IMR-90 (cell line): Measurements from ENCODE around the gene TMTC2. TPM values are rescaled to one million over a fixed set of nuclear protein-coding genes. Genes with fewer than 3 reads are reported as not detected.

Experiments
- ATAC-seq: fragments of 200-7000 bp; cut with Tn5 transposase; 2 replicates; pipeline ENCODE4 v1.9.1; 2020; ENCODE audit warnings: low read depth, mild to moderate bottlenecking, moderate library complexity
- BruUV-seq: library from RNA; stranded (reverse); fragments of 400-500 nt; replicated peaks from 2 replicates; lab custom pipeline; 2021; lab: Mats Ljungman, UMichigan
- CTCF ChIA-PET: fragments of 300-600 bp; formaldehyde crosslinking; extraction: SDS; loops from one replicate; lab custom pipeline; 2021; ENCODE audit warnings: antibody characterized with exemption; lab: Yijun Ruan, JAX
- POLR2A ChIA-PET: fragments of 300-600 bp; sonication (Branson Sonifier 250); formaldehyde crosslinking; loops from one replicate; lab custom pipeline; 2022; ENCODE audit warnings: antibody characterized with exemption; ENCODE audit not compliant: unreplicated experiment; lab: Charles Lee
- DNase-seq: peaks from one replicate; pipeline ENCODE4 v3.0.0; 2013
- H2AFZ ChIP-seq: replicated peaks from 2 replicates; pipeline ENCODE3; 2013; ENCODE audit warnings: low read length, mild to moderate bottlenecking; ENCODE audit not compliant: poor library complexity
- H2AK5ac ChIP-seq: 2 replicates; pipeline ENCODE4 v1.6.1; 2013; ENCODE audit warnings: low read depth, low read length, inconsistent platforms
- H2AK9ac ChIP-seq: replicated peaks from 2 replicates; pipeline ENCODE3; 2013; ENCODE audit warnings: mild to moderate bottlenecking, low read depth, low read length, moderate library complexity; ENCODE audit not compliant: poor library complexity
- H2BK120ac ChIP-seq: 2 replicates; pipeline ENCODE4 v1.6.1; 2013; ENCODE audit warnings: low read depth, low read length, inconsistent platforms
- H2BK15ac ChIP-seq: 3 replicates; pipeline ENCODE4 v1.6.1; 2013; ENCODE audit warnings: low read depth, low read length, inconsistent platforms
- H2BK20ac ChIP-seq: 2 replicates; pipeline ENCODE4 v1.6.1; 2013; ENCODE audit warnings: low read depth, mild to moderate bottlenecking, inconsistent platforms, low read length, moderate library complexity
- H2BK5ac ChIP-seq: 2 replicates; pipeline ENCODE4 v1.6.1; 2013; ENCODE audit warnings: mild to moderate bottlenecking, low read depth, low read length, inconsistent platforms; ENCODE audit not compliant: poor library complexity, severe bottlenecking
- H3K14ac ChIP-seq: replicated peaks from 2 replicates; pipeline ENCODE4 v1.6.1; 2013; ENCODE audit warnings: low read depth, low read length, inconsistent platforms
- H3K18ac ChIP-seq: 2 replicates; pipeline ENCODE4 v1.6.1; 2013; ENCODE audit warnings: low read depth, low read length, control low read depth
- H3K23ac ChIP-seq: 2 replicates; pipeline ENCODE4 v1.6.1; 2013; ENCODE audit warnings: low read depth, low read length, inconsistent platforms
- H3K27ac ChIP-seq: 2 replicates; pipeline ENCODE4 v1.5.1; 2013; ENCODE audit warnings: mild to moderate bottlenecking, control low read depth, low read length; ENCODE audit not compliant: insufficient read depth
- H3K27me3 ChIP-seq: 2 replicates; pipeline ENCODE4 v1.6.1; 2013; ENCODE audit warnings: low read length; ENCODE audit not compliant: control insufficient read depth, insufficient read depth
- H3K36me3 ChIP-seq: 2 replicates; pipeline ENCODE4 v1.6.1; 2013; ENCODE audit warnings: low read length, mixed read lengths; ENCODE audit not compliant: control insufficient read depth, insufficient read depth
- H3K4ac ChIP-seq: 2 replicates; pipeline ENCODE4 v1.6.1; 2013; ENCODE audit warnings: low read depth, low read length, inconsistent platforms
- H3K4me1 ChIP-seq: 2 replicates; pipeline ENCODE4 v1.6.1; 2013; ENCODE audit warnings: low read length, mixed read lengths; ENCODE audit not compliant: control insufficient read depth, insufficient read depth
- H3K4me2 ChIP-seq: 2 replicates; pipeline ENCODE4 v1.6.1; 2013; ENCODE audit warnings: low read depth, mild to moderate bottlenecking, control low read depth, low read length, moderate library complexity
- H3K4me3 ChIP-seq: 2 replicates; pipeline ENCODE4 v1.5.1; 2013; ENCODE audit warnings: low read depth, mild to moderate bottlenecking, control low read depth, low read length, moderate library complexity; ENCODE audit not compliant: insufficient read depth
- H3K56ac ChIP-seq: 2 replicates; pipeline ENCODE4 v1.6.1; 2013; ENCODE audit warnings: low read length, inconsistent platforms; ENCODE audit not compliant: insufficient read depth; ENCODE audit errors: extremely low read depth
- H3K79me1 ChIP-seq, 2 experiments: 2 replicates each; pipeline ENCODE4 v1.6.1; 2013; ENCODE audit warnings: low read length in 2 of 2, inconsistent platforms in 1 of 2, low read depth in 1 of 2
- H3K9ac ChIP-seq: 2 replicates; pipeline ENCODE4 v1.6.1; 2013; ENCODE audit warnings: low read depth, low read length, control low read depth
- H3K9me1 ChIP-seq: 2 replicates; pipeline ENCODE4 v1.6.1; 2013; ENCODE audit warnings: low read length, inconsistent platforms; ENCODE audit not compliant: insufficient read depth
- H3K9me3 ChIP-seq: 2 replicates; pipeline ENCODE4 v1.6.1; 2013; ENCODE audit warnings: low read length; ENCODE audit not compliant: control insufficient read depth, insufficient read depth
- H4K20me1 ChIP-seq: 2 replicates; pipeline ENCODE4 v1.6.1; 2013; ENCODE audit warnings: low read length, inconsistent platforms; ENCODE audit not compliant: insufficient read depth
- H4K5ac ChIP-seq: 2 replicates; pipeline ENCODE4 v1.6.1; 2013; ENCODE audit warnings: mild to moderate bottlenecking, low read depth, low read length, control low read depth
- H4K8ac ChIP-seq, 2 experiments: 2 replicates each; pipeline ENCODE4 v1.6.1; 2013; ENCODE audit warnings: low read depth in 2 of 2, low read length in 2 of 2, control low read depth in 1 of 2, inconsistent platforms in 1 of 2
- H4K91ac ChIP-seq: 2 replicates; pipeline ENCODE4 v1.6.1; 2013; ENCODE audit warnings: low read depth, low read length, inconsistent platforms; ENCODE audit not compliant: insufficient read depth
- BHLHE40 ChIP-seq: fragments of 150-350 bp; IDR thresholded peaks from 2 replicates; pipeline ENCODE4 v1.6.1; 2016; ENCODE audit warnings: mild to moderate bottlenecking, low read depth, low read length
- CEBPB ChIP-seq: IDR thresholded peaks from 2 replicates; pipeline ENCODE4 v1.6.1; 2012; ENCODE audit warnings: low read depth, low read length, improper control_type of control experiment
- CTCF ChIP-seq: conservative IDR thresholded peaks from 2 replicates; pipeline ENCODE4 v1.5.1; 2012; ENCODE audit warnings: mild to moderate bottlenecking, low read depth, low read length, improper control_type of control experiment
- FOS ChIP-seq: fragments of 150-350 bp; IDR thresholded peaks from 2 replicates; pipeline ENCODE4 v1.6.1; 2016; ENCODE audit warnings: low read depth, low read length
- MAFK ChIP-seq: IDR thresholded peaks from 2 replicates; pipeline ENCODE4 v1.6.1; 2012; ENCODE audit warnings: low read depth, low read length, improper control_type of control experiment
- MAZ ChIP-seq: IDR thresholded peaks from 2 replicates; pipeline ENCODE4 v1.6.1; 2012; ENCODE audit warnings: low read depth, mild to moderate bottlenecking, low read length, improper control_type of control experiment, moderate library complexity, borderline replicate concordance
- NFE2L2 ChIP-seq: fragments of 150-350 bp; IDR thresholded peaks from 2 replicates; pipeline ENCODE4 v1.6.1; 2016; ENCODE audit warnings: low read depth, mild to moderate bottlenecking, low read length
- POLR2A ChIP-seq: IDR thresholded peaks from 2 replicates; pipeline ENCODE4 v1.6.1; 2012; ENCODE audit warnings: mild to moderate bottlenecking, low read depth, low read length
- RAD21 ChIP-seq: IDR thresholded peaks from 2 replicates; pipeline ENCODE4 v1.6.1; 2012; ENCODE audit warnings: low read length, improper control_type of control experiment
- RFX5 ChIP-seq: IDR thresholded peaks from 2 replicates; pipeline ENCODE4 v1.8.0; 2012; ENCODE audit warnings: low read depth, mild to moderate bottlenecking, low read length, moderate library complexity
- SMC3 ChIP-seq: fragments of 150-350 bp; IDR thresholded peaks from 2 replicates; pipeline ENCODE4 v1.6.1; 2016; ENCODE audit warnings: low read depth, mild to moderate bottlenecking, antibody characterized with exemption, low read length, moderate library complexity
- WGBS, 2 experiments: methylation state at CpG; one replicate each; pipeline versions ENCODE4 v1.1.5 to v1.1.7; 2013; ENCODE audit warnings: missing lambda C conversion rate in 2 of 2; ENCODE audit not compliant: insufficient read length in 1 of 2; ENCODE audit errors: extremely low coverage in 2 of 2; 5-methylcytosine and 5-hydroxymethylcytosine counted together
- dilution Hi-C: fragments of 300-500 bp; cut with HindIII; formaldehyde crosslinking; loops from one replicate; pipeline ENCODE4 v1.14.3; 2018; ENCODE audit warnings: low sequenced_read_pairs; ENCODE audit not compliant: unreplicated experiment
- in situ Hi-C: fragments of 300-500 bp; cut with MboI; formaldehyde crosslinking; loops from 3 replicates; pipeline ENCODE4 v1.14.3; 2019; ENCODE audit warnings: low sequenced_read_pairs, inconsistent platforms, mixed read lengths
- intact Hi-C: fragments of 100-400 bp; cut with micrococcal nuclease; formaldehyde crosslinking; loops from 2 replicates; pipeline ENCODE4 v1.10.0; 2022
- polyA plus RNA-seq, 3 experiments: library from polyadenylated mRNA; depleted of rRNA; stranded (reverse); fragments of >200 nt; gene quantifications; 2 replicates each; pipeline ENCODE4 v1.2.3, GENCODE V29; 2012; ENCODE audit warnings: low replicate concordance in 1 of 3
- total RNA-seq: library from RNA; depleted of rRNA; stranded (reverse); fragments of >200 nt; gene quantifications from 2 replicates; pipeline ENCODE4 v1.2.3, GENCODE V29; 2012

TMTC2 gene
- total and polyA plus RNA-seq, 2 of the 4 experiments (the other 2 are of a cell fraction), result 0.56 to 1.4 TPM

- no peak overlapping the region for H3K18ac ChIP-seq
- no peaks in the 10 kb centered on the region for H4K20me1 ChIP-seq
- no peak for ATAC-seq
- H4K8ac ChIP-seq, result no peak overlapping the region
- no peak overlapping the region for H3K4ac ChIP-seq
- no peak for DNase-seq
- H3K23ac ChIP-seq, result no peak overlapping the region
- H2AK9ac ChIP-seq, result no peak overlapping the region
- H3K9me3 ChIP-seq, result peaks cover 2% of the 10 kb centered on the region; the same call in 1 of the 2 replicates
- in situ Hi-C loops (no loop called here), intact Hi-C loops (no loop called here), dilution Hi-C loops (no loop called here)
- H3K4me2 ChIP-seq, result no peak overlapping the region
- ChIA-PET POLR2A (no interaction called here), CTCF (no interaction called here)
- TF ChIP-seq CTCF (no peak), NFE2L2 (no peak), MAZ (no peak), MAFK (no peak), RFX5 (no peak), SMC3 (no peak), CEBPB (no peak), RAD21 (no peak), BHLHE40 (no peak), FOS (no peak), POLR2A (no peak)
- H2AK5ac ChIP-seq, result no peak overlapping the region
- no TSS peak for BruUV-seq
- WGBS, 2 experiments, result no CpG with 5 or more reads among the region's 3 CpGs
- no peak overlapping the region for H3K27ac ChIP-seq
- no peak overlapping the region for H2BK15ac ChIP-seq
- no peak overlapping the region for H2BK20ac ChIP-seq
- H3K36me3 ChIP-seq, result no peaks in the 10 kb centered on the region
- no peaks in the 10 kb centered on the region for H3K4me1 ChIP-seq
- no peak overlapping the region for H3K9ac ChIP-seq
- H4K5ac ChIP-seq, result no peak overlapping the region
- no peak overlapping the region for H3K56ac ChIP-seq
- H3K14ac ChIP-seq, result no peak overlapping the region
- no peak overlapping the region for H2BK5ac ChIP-seq
- H4K91ac ChIP-seq, result no peak overlapping the region
- H3K4me3 ChIP-seq, result no peak overlapping the region
- no peaks in the 10 kb centered on the region for H3K9me1 ChIP-seq
- H3K27me3 ChIP-seq, result no peaks in the 10 kb centered on the region
- H2AFZ ChIP-seq, result no peak overlapping the region
- no peaks in the 10 kb centered on the region for H3K79me1 ChIP-seq
- no peak overlapping the region for H2BK120ac ChIP-seq
Observed at GRCh38 chr12:82660541-82661325, 26.0 kb upstream of the TMTC2 start.
